DOHH2 (cell line): ENCODE results near the gene AP3D1.

ENCODE experiments used
- H3F3A ChIP-seq: fragments of 200-600 bp; sonication (generic), shearing (Covaris generic); 2 replicates; pipeline ENCODE4 v1.6.0; 2016; ENCODE audit warnings: antibody characterized with exemption, mild to moderate bottlenecking; ENCODE audit not compliant: control insufficient read depth, insufficient read depth
- H3K27ac ChIP-seq: fragments of 200-600 bp; sonication (generic); 2 replicates; pipeline ENCODE4 v1.5.1; 2014; ENCODE audit warnings: low read depth, mild to moderate bottlenecking, low read length, moderate library complexity
- H3K27me3 ChIP-seq: fragments of 200-600 bp; sonication (generic); 2 replicates; pipeline ENCODE4 v1.6.1; 2014; ENCODE audit warnings: mild to moderate bottlenecking, low read length, mixed read lengths; ENCODE audit not compliant: control insufficient read depth
- H3K36me3 ChIP-seq: fragments of 200-600 bp; sonication (generic); 2 replicates; pipeline ENCODE4 v1.6.1; 2014; ENCODE audit warnings: mild to moderate bottlenecking, low read length, moderate library complexity, mixed read lengths; ENCODE audit not compliant: control insufficient read depth
- H3K4me1 ChIP-seq: fragments of 200-600 bp; sonication (generic); 2 replicates; pipeline ENCODE4 v1.6.1; 2014; ENCODE audit warnings: mild to moderate bottlenecking, low read length, mixed read lengths; ENCODE audit not compliant: control insufficient read depth
- H3K4me2 ChIP-seq: fragments of 200-600 bp; sonication (generic); 2 replicates; pipeline ENCODE4 v1.6.0; 2014; ENCODE audit warnings: mild to moderate bottlenecking, low read length, moderate library complexity
- H3K4me3 ChIP-seq: fragments of 200-600 bp; sonication (generic); 2 replicates; pipeline ENCODE4 v1.5.1; 2014; ENCODE audit warnings: mild to moderate bottlenecking, low read length, mixed read lengths
- H3K79me2 ChIP-seq: fragments of 200-600 bp; sonication (generic); 2 replicates; pipeline ENCODE4 v1.6.1; 2014; ENCODE audit warnings: mild to moderate bottlenecking, low read length, mixed read lengths; ENCODE audit not compliant: control insufficient read depth
- H3K9me2 ChIP-seq: fragments of 200-600 bp; sonication (generic); replicated peaks from 2 replicates; pipeline ENCODE4 v1.6.1; 2014; ENCODE audit warnings: mild to moderate bottlenecking, low read length, mixed read lengths; ENCODE audit not compliant: control insufficient read depth
- H3K9me3 ChIP-seq: fragments of 200-600 bp; sonication (generic); 2 replicates; pipeline ENCODE4 v1.6.1; 2014; ENCODE audit warnings: antibody characterized with exemption, low read length, mixed read lengths; ENCODE audit not compliant: control insufficient read depth, insufficient read depth
- H4K20me1 ChIP-seq: fragments of 200-600 bp; sonication (generic); 2 replicates; pipeline ENCODE4 v1.6.0; 2014; ENCODE audit warnings: low read depth, mild to moderate bottlenecking, antibody characterized with exemption, low read length, moderate library complexity; ENCODE audit not compliant: control insufficient read depth, insufficient read depth
- EZH2phosphoT487 ChIP-seq: fragments of 200-600 bp; sonication (generic); IDR thresholded peaks from 2 replicates; pipeline ENCODE4 v1.6.1; 2017; ENCODE audit warnings: borderline replicate concordance, mild to moderate bottlenecking, antibody characterized with exemption, low read length, moderate library complexity, mixed read lengths
- TF ChIP-seq, protein P1 (sequence below): fragments of 200-600 bp; sonication (generic); IDR thresholded peaks from one replicate; pipeline ENCODE4 v1.5.1; 2014; ENCODE audit warnings: antibody characterized with exemption, mild to moderate bottlenecking, low read depth, low read length; ENCODE audit not compliant: poor library complexity, severe bottlenecking

Gene AP3D1

DNA sequence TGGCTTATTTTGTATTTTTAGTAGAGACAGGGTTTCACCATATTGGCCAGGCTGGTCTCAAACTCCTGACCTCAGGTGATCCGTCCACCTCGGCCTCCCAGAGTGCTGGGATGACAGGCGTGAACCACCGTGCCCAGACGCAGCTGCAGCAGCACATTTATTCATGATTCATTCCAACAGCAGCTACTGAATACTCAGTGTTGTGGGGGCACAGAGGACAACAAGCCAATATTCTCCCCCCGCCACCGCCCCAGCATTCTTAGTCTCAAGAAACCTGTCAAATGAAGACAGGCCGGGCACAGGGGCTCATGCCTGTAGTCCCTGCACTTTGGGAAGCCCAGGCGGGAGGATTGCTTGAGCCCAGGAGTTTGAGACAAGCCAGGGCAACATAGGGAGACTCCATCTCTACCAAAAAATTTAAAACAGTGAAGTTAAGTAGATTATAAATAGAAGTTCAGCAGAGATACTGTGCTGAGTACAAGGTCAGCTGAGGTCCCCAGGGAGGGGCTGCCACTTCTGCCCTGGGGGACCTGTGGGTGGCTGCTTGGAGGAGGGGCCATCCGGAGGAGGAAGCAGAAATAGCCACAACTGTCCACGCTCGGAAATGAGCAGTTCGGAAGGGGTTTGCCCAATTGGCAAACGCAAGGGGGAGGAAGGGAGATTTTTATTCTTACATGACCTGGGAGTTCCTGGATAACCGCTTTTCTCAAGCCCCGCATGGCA, 16.7 kb upstream of the AP3D1 start:
- Histone ChIP-seq H3K79me2 (peaks cover 94% of the 10 kb centered on the region), H4K20me1 (peaks cover 52% of the 10 kb centered on the region), H3K9me3 (no peaks in the 10 kb centered on the region), H3K4me2 (peak overlapping the region; percentile 85), H3K9me2 (no peaks in the 10 kb centered on the region), H3K27me3 (no peaks in the 10 kb centered on the region), H3F3A (no peaks in the 10 kb centered on the region; the same call in 1 of the 2 replicates), H3K36me3 (peaks cover 45% of the 10 kb centered on the region), H3K27ac (peak overlapping the region; percentile 36), H3K4me3 (peak overlapping the region; percentile 62), H3K4me1 (peaks cover 71% of the 10 kb centered on the region)
- no peak for TF ChIP-seq EZH2phosphoT487
- TF ChIP-seq, protein P1, sequence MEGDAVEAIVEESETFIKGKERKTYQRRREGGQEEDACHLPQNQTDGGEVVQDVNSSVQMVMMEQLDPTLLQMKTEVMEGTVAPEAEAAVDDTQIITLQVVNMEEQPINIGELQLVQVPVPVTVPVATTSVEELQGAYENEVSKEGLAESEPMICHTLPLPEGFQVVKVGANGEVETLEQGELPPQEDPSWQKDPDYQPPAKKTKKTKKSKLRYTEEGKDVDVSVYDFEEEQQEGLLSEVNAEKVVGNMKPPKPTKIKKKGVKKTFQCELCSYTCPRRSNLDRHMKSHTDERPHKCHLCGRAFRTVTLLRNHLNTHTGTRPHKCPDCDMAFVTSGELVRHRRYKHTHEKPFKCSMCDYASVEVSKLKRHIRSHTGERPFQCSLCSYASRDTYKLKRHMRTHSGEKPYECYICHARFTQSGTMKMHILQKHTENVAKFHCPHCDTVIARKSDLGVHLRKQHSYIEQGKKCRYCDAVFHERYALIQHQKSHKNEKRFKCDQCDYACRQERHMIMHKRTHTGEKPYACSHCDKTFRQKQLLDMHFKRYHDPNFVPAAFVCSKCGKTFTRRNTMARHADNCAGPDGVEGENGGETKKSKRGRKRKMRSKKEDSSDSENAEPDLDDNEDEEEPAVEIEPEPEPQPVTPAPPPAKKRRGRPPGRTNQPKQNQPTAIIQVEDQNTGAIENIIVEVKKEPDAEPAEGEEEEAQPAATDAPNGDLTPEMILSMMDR: no peak

DNA sequence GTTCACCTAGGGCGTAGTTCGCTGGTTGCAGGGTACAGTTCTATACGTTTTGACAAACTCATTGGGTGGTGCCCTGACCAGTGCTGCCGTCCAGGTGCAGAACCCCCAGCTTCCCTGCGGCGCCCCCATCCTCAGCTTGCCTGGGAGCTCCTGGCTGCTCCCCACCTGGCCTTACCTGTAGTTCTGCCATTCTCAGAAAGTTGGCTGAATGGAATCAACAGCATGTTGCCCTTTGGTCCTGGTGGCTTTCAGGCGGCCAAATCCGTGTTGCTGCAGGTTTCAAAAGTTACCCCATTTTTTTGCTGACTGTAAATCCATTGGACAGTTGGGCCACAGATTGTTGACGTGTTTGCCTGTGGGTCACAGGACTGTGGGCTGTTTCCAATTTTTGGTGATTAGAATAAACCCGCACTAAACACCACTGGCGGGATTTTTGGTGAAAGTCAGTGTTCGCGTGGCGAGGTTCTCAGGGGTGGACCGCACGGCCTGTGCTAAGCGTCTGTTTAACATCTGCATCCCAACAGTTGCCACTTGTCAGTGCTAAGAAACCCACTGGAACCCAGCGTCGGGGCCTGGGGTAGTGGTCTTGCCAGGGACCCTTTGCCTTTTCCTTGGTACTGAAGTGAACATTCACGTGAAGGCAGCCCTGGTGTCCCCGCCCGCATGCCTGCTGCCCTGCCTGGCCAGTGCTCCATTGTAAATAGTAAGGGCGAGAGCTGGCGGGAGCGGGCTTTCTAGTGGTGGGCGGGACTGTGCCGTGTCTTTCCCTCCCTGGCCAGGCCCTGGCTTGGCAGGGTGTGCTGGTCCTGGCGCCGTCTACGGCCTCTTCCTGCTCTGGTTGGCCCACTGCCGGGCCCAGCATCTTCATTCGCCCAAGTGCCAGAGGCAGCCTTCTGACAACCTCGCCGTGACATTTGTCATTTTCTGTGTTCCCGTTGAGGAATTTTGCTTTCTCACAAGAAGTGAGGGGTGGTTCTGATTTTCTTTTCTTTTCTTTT, 15.7 kb upstream of the AP3D1 start:
- H3K9me3 ChIP-seq: no peaks in the 10 kb centered on the region
- peaks cover 39% of the 10 kb centered on the region for H3K36me3 ChIP-seq
- H3K4me2 ChIP-seq: peak overlapping the region; percentile 85
- H3K27ac ChIP-seq: no peak overlapping the region
- peaks cover 75% of the 10 kb centered on the region for H3K4me1 ChIP-seq
- no peaks in the 10 kb centered on the region for H3K27me3 ChIP-seq
- TF ChIP-seq EZH2phosphoT487: no peak
- TF ChIP-seq, protein P1: no peak
- peaks cover 48% of the 10 kb centered on the region for H4K20me1 ChIP-seq
- H3F3A ChIP-seq: no peaks in the 10 kb centered on the region; the same call in 1 of the 2 replicates
- no peaks in the 10 kb centered on the region for H3K9me2 ChIP-seq
- peaks cover 84% of the 10 kb centered on the region for H3K79me2 ChIP-seq
- peak overlapping the region; percentile 62 for H3K4me3 ChIP-seq

DNA sequence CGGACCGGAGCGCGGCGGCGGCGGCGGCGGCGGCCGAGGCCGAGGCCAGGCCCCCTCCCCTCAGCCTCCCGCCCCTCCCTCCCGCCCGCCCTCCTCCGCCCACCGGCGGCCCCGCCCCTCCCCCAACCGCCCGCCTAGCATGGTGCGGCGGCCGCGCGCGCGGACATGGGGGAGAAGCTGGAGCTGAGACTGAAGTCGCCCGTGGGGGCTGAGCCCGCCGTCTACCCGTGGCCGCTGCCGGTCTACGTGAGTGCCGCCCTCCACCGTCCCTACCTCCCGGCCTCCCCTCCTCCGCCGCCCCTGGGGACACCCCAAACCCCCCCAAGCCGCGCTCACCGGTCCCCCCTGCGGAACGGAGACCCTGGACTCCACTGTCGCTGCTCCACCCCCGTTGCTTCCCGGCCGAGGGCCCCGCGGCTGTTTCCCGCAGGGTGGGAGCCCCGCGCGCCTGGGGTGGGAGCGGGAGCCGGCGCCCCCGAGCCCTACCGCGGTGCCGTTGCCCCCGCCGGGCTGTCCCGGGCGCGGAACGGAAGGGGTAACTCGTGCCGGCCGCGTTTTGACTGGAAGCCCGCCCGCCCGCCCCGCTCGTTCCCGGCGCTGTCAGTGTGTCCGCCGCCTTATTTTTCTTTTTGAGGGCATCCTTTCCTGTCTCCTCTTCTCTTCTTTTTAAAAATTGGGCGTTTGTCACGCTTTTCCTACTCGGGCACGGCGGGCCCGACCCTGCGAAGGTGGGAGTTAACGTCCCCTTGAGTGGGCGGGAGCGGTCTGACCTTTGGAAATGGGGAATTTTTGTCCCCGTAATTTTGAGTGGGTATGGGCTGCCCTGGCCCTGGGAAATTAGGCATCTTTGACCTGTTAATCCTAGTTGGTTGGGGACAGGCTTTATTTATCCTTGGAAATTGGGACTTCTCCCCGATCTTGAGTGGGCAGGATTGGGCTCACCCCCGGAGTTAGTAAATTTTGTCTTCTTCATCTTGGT, 12.9 kb upstream of the AP3D1 start:
- H3K27ac ChIP-seq: peak overlapping the region; percentile 84
- no peaks in the 10 kb centered on the region for H3K9me3 ChIP-seq
- no peaks in the 10 kb centered on the region; the same call in 1 of the 2 replicates for H3F3A ChIP-seq
- peaks cover 48% of the 10 kb centered on the region for H3K4me1 ChIP-seq
- H3K4me3 ChIP-seq: peak overlapping the region; percentile 99
- no peak for TF ChIP-seq EZH2phosphoT487
- TF ChIP-seq, protein P1: no peak
- peaks cover 57% of the 10 kb centered on the region for H3K79me2 ChIP-seq
- H4K20me1 ChIP-seq: peaks cover 26% of the 10 kb centered on the region
- no peaks in the 10 kb centered on the region for H3K27me3 ChIP-seq
- peaks cover 19% of the 10 kb centered on the region for H3K36me3 ChIP-seq
- no peaks in the 10 kb centered on the region for H3K9me2 ChIP-seq
- H3K4me2 ChIP-seq: peak overlapping the region; percentile 69
